Tibial nerve (tissue), 4 donors: ENCODE results near the gene PLAAT4.

Source experiments
- CTCF ChIP-seq, 5 experiments: fragments of 200-600 bp in 3 of 5; fragments of 450-650 bp in 2 of 5; sonication (generic) in 3 of 5; IDR thresholded peaks; one replicate each; pipeline ENCODE4 v1.5.1; 2016 to 2019; ENCODE audit warnings: antibody characterized with exemption in 5 of 5, mild to moderate bottlenecking in 3 of 5, moderate library complexity in 2 of 5
- EP300 ChIP-seq, 2 donors: sonication (generic); formaldehyde crosslinking; IDR thresholded peaks; one replicate each; pipeline ENCODE4 v1.6.1; 2017; ENCODE audit warnings: antibody characterized with exemption in 2 of 2, mild to moderate bottlenecking in 1 of 2

- TF ChIP-seq EP300 (IDR thresholded peaks at IDR 0.05) (no peak), CTCF (IDR thresholded peaks at IDR 0.05) (no peak)
Observed at GRCh38 chr11:63537293-63538101, 889 bp downstream of the PLAAT4 start.
